ENCODE data around the gene EXD3. TPM values are rescaled to one million over a fixed set of nuclear protein-coding genes. Genes with fewer than 3 reads are reported as not detected.

Gene EXD3
- total and polyA plus RNA-seq, 2 donors (not counting 1 experiment from before 2014, with no cell fraction given): 2.6 to 13.0 TPM

DNA sequence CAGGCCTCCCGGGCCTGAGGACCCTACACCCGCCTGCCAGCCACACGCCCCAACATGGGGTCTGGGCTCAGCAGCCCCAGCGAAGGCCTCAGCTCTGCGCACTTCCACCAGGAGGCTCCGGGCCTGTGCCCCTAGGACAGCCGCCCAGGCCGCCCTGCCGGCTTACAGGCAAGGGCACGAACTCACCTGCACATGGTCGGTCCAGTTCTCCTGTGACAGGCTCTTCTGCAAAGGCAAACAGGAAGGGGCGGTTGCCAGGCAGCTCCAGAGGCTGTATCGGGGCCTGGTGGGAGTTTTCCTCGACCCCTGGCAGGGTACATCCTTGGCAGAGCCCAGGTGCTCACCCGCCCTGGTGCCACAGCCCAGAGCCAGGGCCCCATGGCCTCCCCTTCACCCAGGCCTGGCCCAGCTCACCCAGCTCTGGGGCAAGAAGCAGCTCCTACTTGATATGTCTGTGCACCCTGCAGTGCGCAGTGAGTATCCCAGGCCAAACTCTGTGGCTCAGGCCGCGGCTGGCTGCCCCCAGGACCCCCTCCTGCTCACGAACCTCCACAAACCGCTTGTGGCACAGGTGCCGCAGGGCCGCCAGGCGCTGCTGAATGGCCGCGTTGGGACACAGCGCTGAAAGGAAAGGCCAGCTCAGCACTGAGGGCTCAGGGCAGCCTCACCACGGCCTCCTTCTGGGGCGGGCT is 68.7 kb downstream of the EXD3 start:
- Histone ChIP-seq H3K4me3 (replicated peaks in 1 of 4; ENCODE audit: control extremely low read depth in 1 of 4, insufficient read depth in 1 of 4, low read depth in 3 of 4, low read length in 4 of 4) (no peak overlapping the region), H3K9ac (ENCODE audit: insufficient read depth, low read length) (no peak overlapping the region), H3K36me3 (ENCODE audit: control insufficient read depth, insufficient read depth, low read length) (no peaks in the 10 kb centered on the region), H3K4me2 (ENCODE audit: extremely low read depth, insufficient read depth, low read length) (no peak overlapping the region), H3K27ac (ENCODE audit: insufficient read depth, low read length) (no peak overlapping the region), H3K9me3 (ENCODE audit: control insufficient read depth, insufficient read depth, low read depth, low read length) (peaks cover 3% of the 10 kb centered on the region), H3K4me1 (ENCODE audit: control insufficient read depth, extremely low read depth, insufficient read depth, low read length) (no peaks in the 10 kb centered on the region), H3K27me3 (ENCODE audit: control insufficient read depth, insufficient read depth, low read length) (no peaks in the 10 kb centered on the region), H3K79me2 (ENCODE audit: control insufficient read depth, insufficient read depth, low read length) (no peaks in the 10 kb centered on the region), H4K20me1 (ENCODE audit: control insufficient read depth, extremely low read depth, insufficient read depth, low read length) (no peaks in the 10 kb centered on the region), H2AFZ (ENCODE audit: low read length) (no peak overlapping the region)
- DNase-seq (ENCODE audit: low read depth in 2 of 2): no peak
- TF ChIP-seq, protein P1, sequence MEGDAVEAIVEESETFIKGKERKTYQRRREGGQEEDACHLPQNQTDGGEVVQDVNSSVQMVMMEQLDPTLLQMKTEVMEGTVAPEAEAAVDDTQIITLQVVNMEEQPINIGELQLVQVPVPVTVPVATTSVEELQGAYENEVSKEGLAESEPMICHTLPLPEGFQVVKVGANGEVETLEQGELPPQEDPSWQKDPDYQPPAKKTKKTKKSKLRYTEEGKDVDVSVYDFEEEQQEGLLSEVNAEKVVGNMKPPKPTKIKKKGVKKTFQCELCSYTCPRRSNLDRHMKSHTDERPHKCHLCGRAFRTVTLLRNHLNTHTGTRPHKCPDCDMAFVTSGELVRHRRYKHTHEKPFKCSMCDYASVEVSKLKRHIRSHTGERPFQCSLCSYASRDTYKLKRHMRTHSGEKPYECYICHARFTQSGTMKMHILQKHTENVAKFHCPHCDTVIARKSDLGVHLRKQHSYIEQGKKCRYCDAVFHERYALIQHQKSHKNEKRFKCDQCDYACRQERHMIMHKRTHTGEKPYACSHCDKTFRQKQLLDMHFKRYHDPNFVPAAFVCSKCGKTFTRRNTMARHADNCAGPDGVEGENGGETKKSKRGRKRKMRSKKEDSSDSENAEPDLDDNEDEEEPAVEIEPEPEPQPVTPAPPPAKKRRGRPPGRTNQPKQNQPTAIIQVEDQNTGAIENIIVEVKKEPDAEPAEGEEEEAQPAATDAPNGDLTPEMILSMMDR (conservative IDR thresholded peaks at IDR 0.05 in 1 of 2, IDR thresholded peaks at IDR 0.05 in 1 of 2; ENCODE audit: low read depth in 1 of 2, low read length in 2 of 2): no peak
- no peak for TF ChIP-seq EZH2 (IDR thresholded peaks at IDR 0.05; ENCODE audit: low read length, missing control alignments)

DNA sequence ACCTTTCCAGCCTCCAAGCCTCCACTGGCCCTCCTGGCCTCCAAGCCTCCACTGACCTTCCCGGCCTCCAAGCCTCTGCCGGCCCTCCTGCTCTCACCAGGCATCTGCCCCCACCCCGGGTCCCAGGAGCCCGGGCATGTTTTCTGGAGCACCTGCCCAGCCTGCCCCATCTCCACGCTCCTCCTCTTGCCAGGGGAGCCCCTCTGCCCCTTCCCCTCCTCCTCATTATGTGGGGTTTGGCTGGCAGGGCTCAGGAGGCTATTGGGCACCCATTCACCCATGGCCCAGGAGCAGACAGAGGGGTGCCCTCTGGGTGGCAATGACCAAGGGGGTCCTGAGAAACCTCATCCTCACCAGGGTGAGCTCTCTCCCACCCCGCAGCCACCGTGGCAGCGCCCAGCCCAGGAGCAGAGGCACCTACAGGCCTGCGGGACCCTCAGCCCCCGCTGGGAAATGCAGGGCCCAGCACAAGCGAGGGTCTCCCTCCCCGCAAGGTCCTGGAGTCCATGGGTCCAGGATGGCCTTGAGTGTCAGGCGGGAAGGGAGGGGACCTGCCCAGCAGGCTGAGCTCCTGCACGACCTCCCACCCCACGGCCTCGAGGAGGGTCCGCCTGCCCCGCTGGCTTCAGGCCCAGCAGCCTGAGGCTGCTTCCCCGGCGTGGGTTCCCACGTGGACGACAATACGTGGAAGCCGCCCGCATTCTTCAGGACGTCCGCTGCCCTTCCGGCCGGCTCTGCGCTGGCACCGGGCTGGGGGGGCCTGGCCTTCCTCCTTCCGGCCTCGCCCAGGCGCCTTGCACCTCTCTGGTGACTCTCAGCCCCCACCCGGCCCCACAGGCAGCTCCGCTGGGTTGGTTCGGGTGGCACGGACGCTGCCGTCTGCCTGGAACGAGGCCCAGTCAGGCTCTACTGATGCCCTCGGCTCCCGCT is 69.5 kb downstream of the EXD3 start:
- Histone ChIP-seq H3K4me1 (ENCODE audit: control insufficient read depth, extremely low read depth, insufficient read depth, low read length) (no peaks in the 10 kb centered on the region), H3K79me2 (ENCODE audit: control insufficient read depth, insufficient read depth, low read length) (no peaks in the 10 kb centered on the region), H2AFZ (ENCODE audit: low read length) (no peak overlapping the region), H3K9ac (ENCODE audit: insufficient read depth, low read length) (no peak overlapping the region), H3K4me3 (replicated peaks in 1 of 4; ENCODE audit: control extremely low read depth in 1 of 4, insufficient read depth in 1 of 4, low read depth in 3 of 4, low read length in 4 of 4) (no peak overlapping the region), H3K36me3 (ENCODE audit: control insufficient read depth, insufficient read depth, low read length) (no peaks in the 10 kb centered on the region), H3K27ac (ENCODE audit: insufficient read depth, low read length) (no peak overlapping the region), H3K27me3 (ENCODE audit: control insufficient read depth, insufficient read depth, low read length) (no peaks in the 10 kb centered on the region), H3K9me3 (ENCODE audit: control insufficient read depth, insufficient read depth, low read depth, low read length) (peaks cover 3% of the 10 kb centered on the region), H4K20me1 (ENCODE audit: control insufficient read depth, extremely low read depth, insufficient read depth, low read length) (no peaks in the 10 kb centered on the region), H3K4me2 (ENCODE audit: extremely low read depth, insufficient read depth, low read length) (no peak overlapping the region)
- TF ChIP-seq, protein P1 (conservative IDR thresholded peaks at IDR 0.05 in 1 of 2, IDR thresholded peaks at IDR 0.05 in 1 of 2; ENCODE audit: low read depth in 1 of 2, low read length in 2 of 2): no peak
- no peak for TF ChIP-seq EZH2 (IDR thresholded peaks at IDR 0.05; ENCODE audit: low read length, missing control alignments)
- no peak for DNase-seq (ENCODE audit: low read depth in 2 of 2)

DNA sequence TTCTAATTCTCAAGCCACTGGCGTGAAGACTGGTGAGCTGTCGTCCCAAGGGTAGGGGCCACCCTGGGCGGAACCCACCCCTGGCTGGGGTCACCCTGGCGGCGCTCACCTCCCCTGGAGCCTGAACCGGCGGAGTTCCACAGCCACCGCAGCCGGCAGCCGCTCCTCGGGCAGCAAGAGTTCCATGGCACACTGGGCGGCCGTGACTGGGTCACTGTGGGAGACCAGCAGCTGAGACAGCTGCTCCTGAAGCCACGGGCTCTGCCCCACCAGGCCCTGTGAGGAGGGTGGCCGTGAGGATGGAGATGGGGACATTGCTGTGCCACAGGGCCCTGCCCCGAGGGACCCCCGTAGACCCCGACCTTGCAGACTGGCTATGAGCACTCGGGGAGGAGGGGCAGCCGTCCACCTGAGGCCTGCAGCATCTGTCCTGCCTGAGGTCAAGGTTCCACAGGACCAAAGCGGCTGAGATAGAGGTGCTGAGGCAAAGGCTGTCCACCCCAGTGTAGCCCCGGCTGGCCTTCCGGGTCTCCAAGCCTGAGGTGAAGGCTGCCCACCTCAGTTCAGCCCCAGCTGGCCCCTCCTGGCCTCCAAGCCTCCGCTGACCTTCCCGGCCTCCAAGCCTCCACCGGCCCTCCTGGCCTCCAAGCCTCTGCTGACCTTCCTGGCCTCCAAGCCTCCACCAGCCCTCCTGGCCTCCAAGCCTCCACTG is 70.3 kb downstream of the EXD3 start:
- H4K20me1 ChIP-seq (ENCODE audit: control insufficient read depth, extremely low read depth, insufficient read depth, low read length): no peaks in the 10 kb centered on the region
- H3K4me3 ChIP-seq (replicated peaks in 1 of 4; ENCODE audit: control extremely low read depth in 1 of 4, insufficient read depth in 1 of 4, low read depth in 3 of 4, low read length in 4 of 4): no peak overlapping the region
- no peak overlapping the region for H2AFZ ChIP-seq (ENCODE audit: low read length)
- no peaks in the 10 kb centered on the region for H3K27me3 ChIP-seq (ENCODE audit: control insufficient read depth, insufficient read depth, low read length)
- H3K4me1 ChIP-seq (ENCODE audit: control insufficient read depth, extremely low read depth, insufficient read depth, low read length): no peaks in the 10 kb centered on the region
- no peak for DNase-seq (ENCODE audit: low read depth in 2 of 2)
- no peak overlapping the region for H3K4me2 ChIP-seq (ENCODE audit: extremely low read depth, insufficient read depth, low read length)
- TF ChIP-seq, protein P1 (conservative IDR thresholded peaks at IDR 0.05 in 1 of 2, IDR thresholded peaks at IDR 0.05 in 1 of 2; ENCODE audit: low read depth in 1 of 2, low read length in 2 of 2): no peak
- TF ChIP-seq EZH2 (IDR thresholded peaks at IDR 0.05; ENCODE audit: low read length, missing control alignments): no peak
- no peaks in the 10 kb centered on the region for H3K79me2 ChIP-seq (ENCODE audit: control insufficient read depth, insufficient read depth, low read length)
- H3K27ac ChIP-seq (ENCODE audit: insufficient read depth, low read length): no peak overlapping the region
- H3K9ac ChIP-seq (ENCODE audit: insufficient read depth, low read length): no peak overlapping the region
- no peaks in the 10 kb centered on the region for H3K36me3 ChIP-seq (ENCODE audit: control insufficient read depth, insufficient read depth, low read length)
- peaks cover 3% of the 10 kb centered on the region for H3K9me3 ChIP-seq (ENCODE audit: control insufficient read depth, insufficient read depth, low read depth, low read length)
